H1 (cell line): ENCODE results near the gene JMJD7. TPM values are rescaled to one million over a fixed set of nuclear protein-coding genes. Genes with fewer than 3 reads are reported as not detected.

Experiments used
- CTCF ChIA-PET: fragments of 300-600 bp; sonication (Branson Sonifier 250); formaldehyde crosslinking; loops from one replicate; lab custom pipeline; 2021; ENCODE audit not compliant: partially characterized antibody; lab: Charles Lee
- POLR2A ChIA-PET: fragments of 300-600 bp; sonication (Branson Sonifier 250); formaldehyde crosslinking; loops from one replicate; lab custom pipeline; 2021; ENCODE audit warnings: inconsistent platforms; ENCODE audit not compliant: partially characterized antibody; lab: Charles Lee
- DNase-seq, 2 experiments: peaks; one replicate each; pipeline versions ENCODE4 v3.0.0 to v3.0.0-alpha.2; 2010 to 2022; ENCODE audit warnings: low spot score in 2 of 2, low read depth in 1 of 2, mixed read lengths in 1 of 2
- FAIRE-seq: peaks from 2 replicates; lab custom pipeline; 2011; peaks lifted over from hg19 to GRCh38; lab: Jason Lieb, UNC
- H2AFZ ChIP-seq: 2 replicates; pipeline ENCODE4 v1.8.1; 2012; ENCODE audit warnings: low read length, inconsistent platforms
- H2AK5ac ChIP-seq: 2 replicates; pipeline ENCODE4 v1.6.1; 2013; ENCODE audit warnings: low read depth, low read length
- H2BK120ac ChIP-seq: replicated peaks from 2 replicates; pipeline ENCODE3; 2013; ENCODE audit warnings: low read depth, low read length, inconsistent platforms
- H2BK12ac ChIP-seq: 2 replicates; pipeline ENCODE4 v1.6.1; 2013; ENCODE audit warnings: low read depth, low read length
- H2BK15ac ChIP-seq: 2 replicates; pipeline ENCODE4 v1.6.1; 2013; ENCODE audit warnings: low read length
- H2BK20ac ChIP-seq: 2 replicates; pipeline ENCODE4 v1.6.1; 2013; ENCODE audit warnings: low read length
- H2BK5ac ChIP-seq: 2 replicates; pipeline ENCODE4 v1.6.1; 2013; ENCODE audit warnings: low read depth, low read length
- H3K14ac ChIP-seq: 2 replicates; pipeline ENCODE4 v1.6.1; 2013; ENCODE audit warnings: inconsistent platforms; ENCODE audit not compliant: insufficient read length
- H3K18ac ChIP-seq: 2 replicates; pipeline ENCODE4 v1.6.1; 2013; ENCODE audit warnings: low read length; ENCODE audit errors: extremely low read depth
- H3K23ac ChIP-seq: 2 replicates; pipeline ENCODE4 v1.6.1; 2013; ENCODE audit warnings: inconsistent platforms; ENCODE audit not compliant: insufficient read length
- H3K23me2 ChIP-seq: 2 replicates; pipeline ENCODE4 v1.6.1; 2013; ENCODE audit warnings: low read depth, low read length
- H3K27ac ChIP-seq: 2 replicates; pipeline ENCODE4 v1.6.1; 2011; ENCODE audit warnings: low read depth, low read length, inconsistent platforms
- H3K27me3 ChIP-seq, 4 experiments: replicated peaks in 1 of 4; 1 replicate in 1 of 4; 2 replicates in 3 of 4; pipeline versions ENCODE4 v1.6.1 to v1.8.1; 2011 to 2013; ENCODE audit warnings: low read length in 3 of 4, mild to moderate bottlenecking in 3 of 4, inconsistent platforms in 2 of 4, mixed read lengths in 2 of 4, moderate library complexity in 1 of 4; ENCODE audit not compliant: control insufficient read depth in 3 of 4, insufficient read depth in 3 of 4; ENCODE audit errors: extremely low read depth in 1 of 4
- H3K36me3 ChIP-seq, 4 experiments: 2 replicates each; pipeline versions ENCODE4 v1.6.1 to v1.8.1; 2011 to 2013; ENCODE audit warnings: mild to moderate bottlenecking in 4 of 4, low read length in 3 of 4, moderate library complexity in 2 of 4, control low read depth in 1 of 4, inconsistent platforms in 1 of 4; ENCODE audit not compliant: insufficient read depth in 4 of 4, control insufficient read depth in 2 of 4
- H3K4ac ChIP-seq: replicated peaks from 2 replicates; pipeline ENCODE3; 2013; ENCODE audit warnings: low read length, low read depth, mixed read lengths, inconsistent platforms; ENCODE audit not compliant: insufficient read length
- H3K4me1 ChIP-seq, 4 experiments: replicated peaks in 1 of 4; 1 replicate in 1 of 4; 2 replicates in 3 of 4; pipeline versions ENCODE4 v1.6.1 to v1.8.1; 2011 to 2013; ENCODE audit warnings: low read length in 3 of 4, inconsistent platforms in 2 of 4, mixed read lengths in 1 of 4; ENCODE audit not compliant: insufficient read depth in 4 of 4, control insufficient read depth in 3 of 4
- H3K4me2 ChIP-seq, 2 experiments: 2 replicates each; pipeline versions ENCODE4 v1.6.1 to v1.8.1; 2011 to 2013; ENCODE audit warnings: low read depth in 2 of 2, low read length in 2 of 2, control low read depth in 1 of 2, inconsistent platforms in 1 of 2, mild to moderate bottlenecking in 1 of 2; ENCODE audit not compliant: insufficient read depth in 1 of 2
- H3K4me3 ChIP-seq, 4 experiments: fragments of 200-600, 300-600 bp in 1 of 4; sonication (generic), shearing (Covaris generic), sonication (Bioruptor Twin) in 1 of 4; 2 replicates each; pipeline versions ENCODE4 v1.5.1 to v1.8.1; 2011 to 2016; ENCODE audit warnings: low read length in 4 of 4, low read depth in 3 of 4, control low read depth in 2 of 4, inconsistent platforms in 2 of 4, mild to moderate bottlenecking in 2 of 4, mixed read lengths in 1 of 4, moderate library complexity in 1 of 4; ENCODE audit not compliant: insufficient read depth in 2 of 4; ENCODE audit errors: extremely low read depth in 1 of 4
- H3K56ac ChIP-seq: replicated peaks from 2 replicates; pipeline ENCODE3; 2013; ENCODE audit warnings: low read depth, mild to moderate bottlenecking, mixed read lengths, low read length, inconsistent platforms; ENCODE audit not compliant: insufficient read length
- H3K79me1 ChIP-seq: 2 replicates; pipeline ENCODE4 v1.6.1; 2013; ENCODE audit warnings: low read depth, low read length, control low read depth
- H3K79me2 ChIP-seq, 2 experiments: 2 replicates each; pipeline versions ENCODE4 v1.6.1 to v1.8.1; 2012 to 2013; ENCODE audit warnings: low read length in 2 of 2, mild to moderate bottlenecking in 2 of 2, inconsistent platforms in 1 of 2; ENCODE audit not compliant: insufficient read depth in 2 of 2, control insufficient read depth in 1 of 2
- H3K9ac ChIP-seq, 4 experiments: replicated peaks in 1 of 4; 1 replicate in 1 of 4; 2 replicates in 3 of 4; pipeline versions ENCODE4 v1.6.1 to v1.8.1; 2011 to 2013; ENCODE audit warnings: low read depth in 3 of 4, low read length in 3 of 4, control low read depth in 2 of 4, mild to moderate bottlenecking in 2 of 4, moderate library complexity in 2 of 4, inconsistent platforms in 1 of 4; ENCODE audit errors: extremely low read depth in 1 of 4
- H3K9me3 ChIP-seq, 2 experiments: 2 replicates each; pipeline versions ENCODE4 v1.6.1 to v1.8.1; 2012 to 2013; ENCODE audit warnings: mild to moderate bottlenecking in 2 of 2, moderate library complexity in 2 of 2, control low read depth in 1 of 2, inconsistent platforms in 1 of 2, low read depth in 1 of 2, low read length in 1 of 2, mixed read lengths in 1 of 2; ENCODE audit not compliant: insufficient read depth in 2 of 2
- H4K20me1 ChIP-seq, 2 experiments: replicated peaks in 1 of 2; 2 replicates each; pipeline versions ENCODE3 to v1.8.1; 2011 to 2013; ENCODE audit warnings: inconsistent platforms in 2 of 2, low read length in 2 of 2, mild to moderate bottlenecking in 1 of 2; ENCODE audit not compliant: insufficient read depth in 2 of 2, control insufficient read depth in 1 of 2
- H4K5ac ChIP-seq: 2 replicates; pipeline ENCODE4 v1.6.1; 2013; ENCODE audit warnings: low read length, low read depth, mixed read lengths, inconsistent platforms; ENCODE audit not compliant: insufficient read length
- H4K8ac ChIP-seq: 2 replicates; pipeline ENCODE4 v1.8.0; 2013; ENCODE audit warnings: mild to moderate bottlenecking, moderate library complexity, low read length, inconsistent platforms; ENCODE audit not compliant: insufficient read depth; ENCODE audit errors: extremely low read depth
- H4K91ac ChIP-seq: replicated peaks from 2 replicates; pipeline ENCODE3; 2013; ENCODE audit warnings: low read length, mixed read lengths, inconsistent platforms; ENCODE audit not compliant: insufficient read length
- HDAC6 ChIP-seq: IDR thresholded peaks from one replicate; pipeline ENCODE4 v1.7.1; 2012; ENCODE audit warnings: low read depth, mild to moderate bottlenecking, inconsistent platforms, low read length, moderate library complexity
- NRF1 ChIP-seq: IDR thresholded peaks from 2 replicates; pipeline ENCODE4 v1.6.1; 2011; ENCODE audit warnings: mild to moderate bottlenecking, low read depth, low read length, improper control_type of control experiment
- RAD21 ChIP-seq, 2 experiments: IDR thresholded peaks in 1 of 2; conservative IDR thresholded peaks in 1 of 2; 2 replicates each; pipeline ENCODE4 v1.6.1; 2011; ENCODE audit warnings: low read depth in 2 of 2, low read length in 2 of 2, improper control_type of control experiment in 1 of 2, inconsistent platforms in 1 of 2, mild to moderate bottlenecking in 1 of 2, moderate library complexity in 1 of 2
- TCF12 ChIP-seq: IDR thresholded peaks from 2 replicates; pipeline ENCODE4 v1.6.1; 2011; ENCODE audit warnings: low read depth, mild to moderate bottlenecking, low read length
- WGBS, 2 experiments: shearing (Covaris generic) in 1 of 2; methylation state at CpG; one replicate each; pipeline versions ENCODE4 v1.1.6 to v1.1.7; 2013 to 2015; ENCODE audit warnings: low lambda C conversion rate in 2 of 2, mixed read lengths in 2 of 2, inconsistent platforms in 1 of 2, low coverage in 1 of 2, missing lambda C conversion rate in 1 of 2; ENCODE audit not compliant: insufficient replicate concordance in 2 of 2, insufficient coverage in 1 of 2, insufficient read length in 1 of 2; ENCODE audit errors: extremely low coverage in 1 of 2, missing lambda C conversion rate in 1 of 2; 5-methylcytosine and 5-hydroxymethylcytosine counted together
- polyA plus RNA-seq, 7 experiments: library from polyadenylated mRNA; depleted of rRNA in 3 of 7; stranded (reverse) in 5 of 7; unstranded in 2 of 7; fragments of >200 nt in 5 of 7; fragments of 200-250 nt in 2 of 7; gene quantifications; 1 replicate in 5 of 7; 2 replicates in 1 of 7; 4 replicates in 1 of 7; pipeline versions ENCODE4 v1.2.1 to v1.2.3, GENCODE V29; 2011 to 2013; ENCODE audit warnings: missing spikeins in 2 of 7, mixed read lengths in 2 of 7
- total RNA-seq: library from RNA; stranded (reverse); fragmentation: NEBNext Ultra II Directional; extraction: Animal tissue kit (Norgen Biotek cat#: 25700); gene quantifications from 2 replicates; pipeline ENCODE4 v1.2.1, GENCODE V29; 2021

The JMJD7 gene
- total and polyA plus RNA-seq, 2 of the 8 experiments (the other 6 are each of a cell fraction or from before 2014, with no cell fraction given), result 15.0 to 20.0 TPM

GRCh38 chr15:41883484-41883825, 55.6 kb downstream of the JMJD7 start:
- no peak overlapping the region for H4K91ac ChIP-seq
- WGBS, 2 experiments, result 88% methylated on average over 2 of the region's 2 CpGs; no CpG with 5 or more reads in 1 of the 2 experiments
- H3K18ac ChIP-seq, result no peak overlapping the region
- H3K79me1 ChIP-seq, result no peaks in the 10 kb centered on the region
- no peak overlapping the region for H2AK5ac ChIP-seq
- H4K20me1 ChIP-seq, result no peaks in the 10 kb centered on the region
- FAIRE-seq (no peak), DNase-seq (no peak)
- peaks cover 0 to 9% (median 4%) of the 10 kb centered on the region in 4 experiments; a peak in 5 of 7 replicates for H3K4me1 ChIP-seq
- no peak overlapping the region for H2BK120ac ChIP-seq
- CTCF ChIA-PET, result interaction anchor here (0.6 to 4.3 kb wide), 6 partner anchors 10 to 110 kb away, joined by 3 to 22 read pairs (median 6); partner anchors contain the start of gene MAPKBP1
- H3K4me2 ChIP-seq, result no peak overlapping the region
- no peak overlapping the region for H3K4ac ChIP-seq
- H2BK15ac ChIP-seq, result no peak overlapping the region
- TF ChIP-seq HDAC6 (no peak), RAD21 (IDR thresholded peaks at IDR 0.05 in 1 of 2, conservative IDR thresholded peaks at IDR 0.05 in 1 of 2; ENCODE audit: low read depth in 2 of 2, low read length in 2 of 2) (no peak), NRF1 (no peak), TCF12 (no peak)
- H3K9me3 ChIP-seq, result no peaks in the 10 kb centered on the region
- no peak overlapping the region for H2BK20ac ChIP-seq
- H3K23me2 ChIP-seq, result peaks cover 4% of the 10 kb centered on the region; the same call in 1 of the 2 replicates
- POLR2A ChIA-PET, result interaction anchor here (3.2 kb wide), 1 partner anchor 20 kb away, joined by 11 read pairs; no protein-coding TSS in a partner anchor
- H3K27me3 ChIP-seq, result peaks cover 21 to 36% (median 31%) of the 10 kb centered on the region in 4 experiments
- H3K4me3 ChIP-seq, result no peak overlapping the region
- no peak overlapping the region; the same call in 1 of the 2 replicates for H2BK12ac ChIP-seq
- H3K9ac ChIP-seq, result no peak overlapping the region
- H4K5ac ChIP-seq, result no peak overlapping the region
- H3K23ac ChIP-seq, result no peak overlapping the region
- H3K27ac ChIP-seq, result no peak overlapping the region
- no peak overlapping the region for H4K8ac ChIP-seq
- H3K14ac ChIP-seq, result no peak overlapping the region
- H3K36me3 ChIP-seq, result no peaks in the 10 kb centered on the region
- no peaks in the 10 kb centered on the region for H3K79me2 ChIP-seq
- H2AFZ ChIP-seq, result no peak overlapping the region
- no peak overlapping the region for H2BK5ac ChIP-seq
- H3K56ac ChIP-seq, result no peak overlapping the region
